Activated B cell treated with CpG ODN at 0.5 μM for 24 hours (primary cell): ENCODE data around the gene FOLR3. TPM values are rescaled to one million over a fixed set of nuclear protein-coding genes. Genes with fewer than 3 reads are reported as not detected.

Experiments used
- ATAC-seq: fragments of 200-7000 bp; cut with Tn5 transposase; one replicate; pipeline ENCODE4 v1.10.0; 2021; ENCODE audit warnings: low read depth, mild to moderate bottlenecking, moderate library complexity
- CTCF ChIA-PET: fragments of 350-600 bp; sonication (Branson Sonifier 250); formaldehyde crosslinking; loops from one replicate; lab custom pipeline; 2021; ENCODE audit warnings: antibody characterized with exemption; lab: Charles Lee
- POLR2A ChIA-PET: fragments of 350-600 bp; sonication (Branson Sonifier 250); formaldehyde crosslinking; loops from one replicate; lab custom pipeline; 2021; ENCODE audit warnings: antibody characterized with exemption; lab: Charles Lee
- DNase-seq: peaks from one replicate; pipeline ENCODE4 v3.0.0; 2022
- H3K27ac Mint-ChIP-seq: one replicate; pipeline ENCODE4 v1.8.0; 2020; ENCODE audit warnings: mixed read lengths
- H3K27me3 Mint-ChIP-seq: one replicate; pipeline ENCODE4 v1.8.0; 2021; ENCODE audit warnings: mixed read lengths
- H3K36me3 Mint-ChIP-seq: one replicate; pipeline ENCODE4 v1.8.0; 2021; ENCODE audit warnings: low read depth, mixed read lengths
- H3K4me1 Mint-ChIP-seq: one replicate; pipeline ENCODE4 v1.8.0; 2021; ENCODE audit warnings: mixed read lengths
- H3K4me3 Mint-ChIP-seq: one replicate; pipeline ENCODE4 v1.8.0; 2020; ENCODE audit warnings: mild to moderate bottlenecking, mixed read lengths
- H3K9me3 Mint-ChIP-seq: one replicate; pipeline ENCODE4 v1.8.0; 2020; ENCODE audit warnings: mixed read lengths
- CTCF ChIP-seq: fragments of 200-600 bp; IDR thresholded peaks from one replicate; pipeline ENCODE4 v1.8.0; 2022; ENCODE audit warnings: antibody characterized with exemption, mild to moderate bottlenecking
- intact Hi-C: fragments of 100-400 bp; cut with micrococcal nuclease; formaldehyde crosslinking; loops from one replicate; pipeline ENCODE4 v1.15.1; 2024
- total RNA-seq: library from RNA; stranded (reverse); gene quantifications from 2 replicates; pipeline ENCODE4 v1.2.3, GENCODE V29; 2022

Gene FOLR3
- total RNA-seq, 1 donor from 2014 or later, result not detected

- ATAC-seq, result no peak
- Mint-ChIP-seq H3K9me3 (no peaks in the 10 kb centered on the region), H3K4me1 (peaks cover 46% of the 10 kb centered on the region), H3K27ac (peak overlapping the region; percentile 93), H3K27me3 (no peaks in the 10 kb centered on the region), H3K36me3 (peaks cover 46% of the 10 kb centered on the region), H3K4me3 (peak overlapping the region; percentile 96)
- no peak for DNase-seq
- ChIA-PET POLR2A (interaction anchor here (0.8 to 4.9 kb wide), 3 partner anchors 9 to 68 kb away, joined by 3 to 31 read pairs (median 4); partner anchors contain the start of gene ANAPC15), CTCF (no interaction called here)
- TF ChIP-seq CTCF, result no peak
- intact Hi-C loops, result loop anchor here (1.0 to 2.0 kb wide), 5 partner anchors 9 to 119 kb away; partner anchors contain the start of genes ANAPC15, LRRC51 and NUMA1
These were observed 31.8 kb upstream of the FOLR3 start for GRCh38 chr11:72103754-72104167.

- POLR2A ChIA-PET, result no interaction called here
These were observed 29.6 kb upstream of the FOLR3 start, which contains the start of gene TOMT for GRCh38 chr11:72105888-72106287. TOMT (plus strand) TSS chr11:72105924; CDS start chr11:72105952, 28 bp downstream.

GRCh38 chr11:72111300-72112142 is 24.0 kb upstream of the FOLR3 start:
- peaks cover 27% of the 10 kb centered on the region for H3K36me3 Mint-ChIP-seq
- H3K27me3 Mint-ChIP-seq, result peaks cover 8% of the 10 kb centered on the region
- CTCF ChIA-PET, result interaction anchor here (1.7 kb wide), 1 partner anchor 86 kb away, joined by 5 read pairs; no protein-coding TSS in a partner anchor
- POLR2A ChIA-PET, result interaction anchor here (0.6 to 3.1 kb wide), 15 partner anchors 9 to 760 kb away, joined by 3 to 34 read pairs (median 6); partner anchors contain the start of genes INPPL1, LAMTOR1, RNF121 and XNDC1N
- TF ChIP-seq CTCF, result no peak
- intact Hi-C loops, result loop anchor here (1.0 to 5.0 kb wide), 7 partner anchors 8 to 324 kb away; partner anchors contain the start of genes CLPB, LAMTOR1, LRRC51 and NUMA1
- H3K9me3 Mint-ChIP-seq, result no peaks in the 10 kb centered on the region
- peaks cover 25% of the 10 kb centered on the region for H3K4me1 Mint-ChIP-seq
- H3K4me3 Mint-ChIP-seq, result peak overlapping the region; percentile 97
- DNase-seq (no peak), ATAC-seq (no peak)
- peak overlapping the region; percentile 100 for H3K27ac Mint-ChIP-seq

More at GRCh38 chr11:72105888-72106287, 29.6 kb upstream of the FOLR3 start, which contains the start of gene TOMT:
- no peaks in the 10 kb centered on the region for H3K27me3 Mint-ChIP-seq
- ATAC-seq, result no peak
- H3K4me3 Mint-ChIP-seq, result no peak within 1 kb of the TSS
- intact Hi-C loops, result no loop called here
- no peak for DNase-seq
- H3K9me3 Mint-ChIP-seq, result no peaks in the 10 kb centered on the region
- peaks cover 42% of the 10 kb centered on the region for H3K36me3 Mint-ChIP-seq
- peaks cover 33% of the 10 kb centered on the region for H3K4me1 Mint-ChIP-seq
- CTCF ChIA-PET, result no interaction called here
- H3K27ac Mint-ChIP-seq, result peak within 1 kb of the TSS; percentile 36
- no peak for TF ChIP-seq CTCF

- POLR2A ChIA-PET, result interaction anchor here (0.5 to 3.1 kb wide), 17 partner anchors 10 to 219 kb away, joined by 3 to 34 read pairs (median 6); partner anchors contain the start of genes INPPL1, LAMTOR1, RNF121 and XNDC1N
- intact Hi-C loops, result loop anchor here (1.0 to 5.0 kb wide), 7 partner anchors 9 to 325 kb away; partner anchors contain the start of genes CLPB, LAMTOR1, LRRC51 and NUMA1
These were observed 23.2 kb upstream of the FOLR3 start, which contains the start of gene ANAPC15 for GRCh38 chr11:72112143-72112977. ANAPC15 (minus strand) TSS chr11:72112695; CDS start chr11:72111276, 1,419 bp downstream.

More at GRCh38 chr11:72112143-72112977, 23.2 kb upstream of the FOLR3 start, which contains the start of gene ANAPC15:
- Mint-ChIP-seq H3K4me1 (peaks cover 25% of the 10 kb centered on the region), H3K9me3 (no peaks in the 10 kb centered on the region), H3K27me3 (peaks cover 12% of the 10 kb centered on the region), H3K27ac (peak within 1 kb of the TSS; percentile 100), H3K4me3 (peak within 1 kb of the TSS; percentile 97), H3K36me3 (peaks cover 24% of the 10 kb centered on the region)
- peak; percentile 90 for DNase-seq
- CTCF ChIA-PET, result interaction anchor here (1.2 to 1.7 kb wide), 3 partner anchors 31 to 87 kb away, joined by 3 to 5 read pairs (median 4); no protein-coding TSS in a partner anchor
- TF ChIP-seq CTCF, result no peak
- ATAC-seq, result peak; percentile 90
